HG03108 (cell line): ENCODE measurements around the gene LDHD.

Experiments used
- ATAC-seq: cut with Tn5 transposase; IDR thresholded peaks from one replicate; pipeline ENCODE4 v1.9.1; 2021; ENCODE audit warnings: moderate library complexity; ENCODE audit not compliant: unreplicated experiment

LDHD gene

DNA sequence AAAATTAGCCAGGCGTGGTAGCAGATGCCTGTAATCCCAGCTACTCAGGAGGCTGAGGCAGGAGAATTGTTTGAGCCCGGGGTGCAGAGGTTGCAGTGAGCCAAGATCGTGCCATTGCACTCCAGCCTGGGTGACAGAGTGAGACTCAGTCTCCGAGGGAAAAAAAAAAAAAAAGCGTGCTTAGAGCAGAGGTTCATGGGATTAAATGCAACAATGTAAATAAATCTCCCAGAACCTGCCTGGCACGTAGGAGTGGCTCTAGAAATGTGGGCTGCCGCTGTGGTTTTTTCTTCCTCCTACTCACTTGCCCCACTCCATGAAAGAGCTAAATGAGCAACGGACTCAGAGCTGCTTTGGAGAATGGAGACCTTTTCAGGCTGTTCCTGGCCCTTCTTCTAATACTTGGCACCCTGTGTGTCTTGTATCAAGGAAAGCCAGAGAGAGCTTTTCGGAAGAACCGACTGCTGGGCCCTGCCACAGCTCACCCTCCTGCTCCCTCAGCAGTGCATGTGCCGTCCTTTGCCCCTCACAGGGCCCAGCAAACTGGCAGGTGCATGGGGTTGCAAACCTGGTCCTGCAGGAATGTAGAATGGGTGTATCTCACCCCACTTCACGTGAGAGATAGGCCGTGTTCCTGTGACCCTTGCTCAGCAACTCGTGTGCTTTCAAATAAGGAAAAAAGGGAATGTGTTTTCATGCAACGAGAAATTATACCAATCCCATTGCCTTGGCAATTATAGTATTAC, 52.0 kb downstream of the LDHD start:
- no peak for ATAC-seq

- ATAC-seq: no peak
These were observed 53.0 kb downstream of the LDHD start for GRCh38 chr16:75063549-75064088.

- no peak for ATAC-seq
These were observed 53.6 kb downstream of the LDHD start for GRCh38 chr16:75062976-75063346.

DNA sequence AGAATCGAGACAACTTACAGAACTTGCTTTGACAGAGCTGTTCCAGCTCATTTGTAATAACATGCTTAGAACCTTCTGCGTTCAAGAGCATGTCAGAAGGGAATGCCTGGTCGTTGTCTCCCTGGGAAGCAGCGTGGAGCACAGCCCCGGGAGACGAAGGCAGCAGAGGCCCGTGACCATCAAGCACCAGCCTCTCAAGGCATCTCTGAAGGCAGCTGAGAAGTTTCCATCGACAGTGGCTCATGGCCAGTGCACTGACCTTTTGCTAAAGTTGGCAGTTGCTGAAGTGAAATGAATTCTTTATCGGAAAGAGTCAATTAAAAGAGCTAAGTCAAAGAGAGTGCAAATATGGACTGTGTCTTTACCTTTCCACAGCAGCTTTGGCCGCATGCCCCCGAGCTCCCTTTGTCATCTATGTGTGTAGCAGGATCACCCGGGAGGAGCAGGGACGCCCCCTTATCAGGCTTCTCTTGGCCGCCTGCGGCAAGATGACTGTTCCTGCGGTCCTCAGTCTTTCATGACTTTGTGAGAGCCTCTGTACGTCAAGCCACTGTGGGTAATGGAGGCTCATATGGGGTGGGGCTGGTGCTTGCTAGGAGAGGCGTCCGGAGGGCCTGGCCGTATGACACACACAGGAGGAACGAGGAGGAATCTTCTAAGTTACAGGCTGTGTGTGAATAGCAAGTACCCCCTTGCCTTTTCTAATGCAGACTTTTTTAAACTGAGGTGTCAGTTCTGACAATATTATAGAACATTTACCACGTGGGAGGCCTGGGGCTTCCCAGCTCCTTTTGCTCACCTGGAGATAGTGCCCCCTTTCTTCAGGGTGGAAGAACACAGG, 54.2 kb downstream of the LDHD start:
- ATAC-seq: no peak
